Measurements from ENCODE around the gene CARNS1. TPM values are rescaled to one million over a fixed set of nuclear protein-coding genes. Genes with fewer than 3 reads are reported as not detected.

The CARNS1 gene
- total RNA-seq, 1 donor from 2014 or later: 0.29 TPM

DNA sequence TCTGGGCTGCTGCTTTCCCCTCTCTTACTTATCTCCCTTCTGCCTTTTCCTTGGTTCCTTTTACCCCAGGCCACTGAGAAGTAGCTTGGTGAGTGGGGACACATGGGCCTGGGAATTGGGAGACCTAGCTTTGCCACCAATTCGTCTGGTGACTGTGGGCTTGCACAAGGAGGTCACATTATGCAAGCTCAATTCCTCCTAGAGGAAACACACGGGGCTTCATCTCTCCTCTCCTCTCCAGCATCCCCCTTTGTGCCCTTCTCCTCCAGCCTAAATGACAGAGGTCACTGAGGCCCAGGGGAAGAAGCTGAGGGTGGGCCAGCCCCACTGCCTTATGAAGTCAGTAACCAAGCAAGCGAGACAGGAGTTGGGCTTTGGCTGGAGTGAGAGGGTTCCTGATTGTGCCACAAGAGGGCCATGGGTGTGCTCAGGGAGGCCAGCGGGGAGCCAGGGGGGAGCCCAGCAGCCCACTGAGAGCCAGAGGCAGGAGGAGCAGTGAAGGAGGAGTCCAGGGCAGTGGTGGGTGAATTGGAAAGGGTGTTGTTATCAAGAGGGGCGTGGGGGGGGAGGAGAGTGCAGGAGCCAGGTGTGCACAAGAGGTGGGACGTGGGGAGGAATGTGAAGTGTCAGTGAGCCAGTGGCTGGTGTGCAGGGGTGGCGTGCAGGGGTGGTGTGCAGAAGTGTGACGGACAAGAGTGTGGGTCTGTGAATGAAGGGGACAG lies 44.1 kb upstream of the CARNS1 start:
- H3K4me3 Mint-ChIP-seq (ENCODE audit: low read depth): peak overlapping the region; percentile 75
- TF ChIP-seq, protein P1, sequence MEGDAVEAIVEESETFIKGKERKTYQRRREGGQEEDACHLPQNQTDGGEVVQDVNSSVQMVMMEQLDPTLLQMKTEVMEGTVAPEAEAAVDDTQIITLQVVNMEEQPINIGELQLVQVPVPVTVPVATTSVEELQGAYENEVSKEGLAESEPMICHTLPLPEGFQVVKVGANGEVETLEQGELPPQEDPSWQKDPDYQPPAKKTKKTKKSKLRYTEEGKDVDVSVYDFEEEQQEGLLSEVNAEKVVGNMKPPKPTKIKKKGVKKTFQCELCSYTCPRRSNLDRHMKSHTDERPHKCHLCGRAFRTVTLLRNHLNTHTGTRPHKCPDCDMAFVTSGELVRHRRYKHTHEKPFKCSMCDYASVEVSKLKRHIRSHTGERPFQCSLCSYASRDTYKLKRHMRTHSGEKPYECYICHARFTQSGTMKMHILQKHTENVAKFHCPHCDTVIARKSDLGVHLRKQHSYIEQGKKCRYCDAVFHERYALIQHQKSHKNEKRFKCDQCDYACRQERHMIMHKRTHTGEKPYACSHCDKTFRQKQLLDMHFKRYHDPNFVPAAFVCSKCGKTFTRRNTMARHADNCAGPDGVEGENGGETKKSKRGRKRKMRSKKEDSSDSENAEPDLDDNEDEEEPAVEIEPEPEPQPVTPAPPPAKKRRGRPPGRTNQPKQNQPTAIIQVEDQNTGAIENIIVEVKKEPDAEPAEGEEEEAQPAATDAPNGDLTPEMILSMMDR (IDR thresholded peaks at IDR 0.05; ENCODE audit: unreplicated experiment): peak; percentile 55
- peaks cover 6% of the 10 kb centered on the region for H3K27me3 Mint-ChIP-seq
- DNase-seq (ENCODE audit: low spot score, unreplicated experiment): no peak
- peak overlapping the region; percentile 82 for H3K27ac Mint-ChIP-seq
- H3K4me1 Mint-ChIP-seq (ENCODE audit: low read depth): peaks cover 32% of the 10 kb centered on the region
- no peaks in the 10 kb centered on the region for H3K9me3 Mint-ChIP-seq (ENCODE audit: low read depth)
- no peaks in the 10 kb centered on the region for H3K36me3 Mint-ChIP-seq (ENCODE audit: insufficient read depth)

DNA sequence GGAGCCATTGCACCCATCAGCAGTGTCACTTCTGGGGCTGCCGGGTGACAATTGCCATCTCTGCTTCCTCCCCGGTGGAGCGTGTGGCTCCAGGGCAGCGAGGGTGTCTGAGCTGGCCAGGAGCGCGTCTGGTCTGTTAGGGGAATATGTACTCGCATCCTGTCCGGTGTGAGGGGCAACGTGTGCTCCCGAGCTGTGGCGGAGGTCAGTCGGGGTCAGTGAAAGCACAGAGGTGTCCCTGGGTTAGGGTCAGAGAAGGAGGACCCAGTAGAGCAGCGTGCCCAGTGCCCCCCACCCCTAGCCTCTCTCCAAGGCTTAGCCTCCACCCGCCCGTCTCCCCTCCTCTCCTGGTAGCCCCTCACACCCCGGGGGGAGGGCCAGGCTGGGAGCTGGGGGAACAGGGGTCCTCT lies 43.6 kb upstream of the CARNS1 start:
- H3K27me3 Mint-ChIP-seq: peaks cover 12% of the 10 kb centered on the region
- DNase-seq (ENCODE audit: low spot score, unreplicated experiment): no peak
- H3K9me3 Mint-ChIP-seq (ENCODE audit: low read depth): no peaks in the 10 kb centered on the region
- TF ChIP-seq, protein P1 (IDR thresholded peaks at IDR 0.05; ENCODE audit: unreplicated experiment): no peak
- H3K36me3 Mint-ChIP-seq (ENCODE audit: insufficient read depth): no peaks in the 10 kb centered on the region
- H3K4me3 Mint-ChIP-seq (ENCODE audit: low read depth): peak overlapping the region; percentile 75
- H3K4me1 Mint-ChIP-seq (ENCODE audit: low read depth): peaks cover 32% of the 10 kb centered on the region
- H3K27ac Mint-ChIP-seq: peak overlapping the region; percentile 82

DNA sequence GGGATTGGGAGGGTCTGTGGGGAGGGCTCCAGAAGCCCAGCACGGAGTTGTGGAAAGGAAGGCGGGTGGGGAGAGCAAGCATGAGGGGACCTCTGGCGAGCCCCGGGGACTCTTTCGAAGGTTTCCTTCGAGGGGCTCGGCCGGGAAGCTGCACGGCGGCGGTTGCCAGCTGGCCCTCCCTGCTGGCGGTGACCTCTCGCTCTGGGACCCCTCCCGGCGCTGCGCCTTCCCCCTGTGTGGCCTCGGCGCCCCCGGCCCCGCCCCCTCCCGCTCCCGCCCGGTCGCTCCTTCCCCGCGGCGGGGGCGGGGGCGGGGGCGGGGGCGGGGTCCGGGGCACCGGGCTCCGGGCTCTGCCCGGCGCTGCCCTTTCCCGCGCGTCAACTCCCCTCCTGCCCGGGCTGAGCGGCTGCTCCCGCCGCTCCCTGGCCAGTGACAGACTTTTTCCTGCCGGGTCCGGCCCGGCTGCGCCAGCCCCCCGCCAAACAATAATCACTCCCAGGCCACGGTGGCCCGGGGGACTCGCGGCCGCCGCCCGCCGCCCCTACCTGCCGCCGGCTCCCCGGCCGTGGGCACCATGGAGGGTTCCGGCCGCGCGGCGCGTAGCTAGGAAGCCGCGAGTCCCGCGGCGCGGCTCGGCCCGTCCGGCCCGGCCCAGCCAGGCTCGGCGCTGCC lies 43.0 kb upstream of the CARNS1 start:
- Mint-ChIP-seq H3K27ac (no peak overlapping the region), H3K27me3 (peaks cover 14% of the 10 kb centered on the region), H3K4me3 (ENCODE audit: low read depth) (peak overlapping the region; percentile 75), H3K9me3 (ENCODE audit: low read depth) (no peaks in the 10 kb centered on the region), H3K36me3 (ENCODE audit: insufficient read depth) (no peaks in the 10 kb centered on the region), H3K4me1 (ENCODE audit: low read depth) (peaks cover 32% of the 10 kb centered on the region)
- TF ChIP-seq, protein P1 (IDR thresholded peaks at IDR 0.05; ENCODE audit: unreplicated experiment): no peak
- DNase-seq (ENCODE audit: low spot score, unreplicated experiment): peak; percentile 36

DNA sequence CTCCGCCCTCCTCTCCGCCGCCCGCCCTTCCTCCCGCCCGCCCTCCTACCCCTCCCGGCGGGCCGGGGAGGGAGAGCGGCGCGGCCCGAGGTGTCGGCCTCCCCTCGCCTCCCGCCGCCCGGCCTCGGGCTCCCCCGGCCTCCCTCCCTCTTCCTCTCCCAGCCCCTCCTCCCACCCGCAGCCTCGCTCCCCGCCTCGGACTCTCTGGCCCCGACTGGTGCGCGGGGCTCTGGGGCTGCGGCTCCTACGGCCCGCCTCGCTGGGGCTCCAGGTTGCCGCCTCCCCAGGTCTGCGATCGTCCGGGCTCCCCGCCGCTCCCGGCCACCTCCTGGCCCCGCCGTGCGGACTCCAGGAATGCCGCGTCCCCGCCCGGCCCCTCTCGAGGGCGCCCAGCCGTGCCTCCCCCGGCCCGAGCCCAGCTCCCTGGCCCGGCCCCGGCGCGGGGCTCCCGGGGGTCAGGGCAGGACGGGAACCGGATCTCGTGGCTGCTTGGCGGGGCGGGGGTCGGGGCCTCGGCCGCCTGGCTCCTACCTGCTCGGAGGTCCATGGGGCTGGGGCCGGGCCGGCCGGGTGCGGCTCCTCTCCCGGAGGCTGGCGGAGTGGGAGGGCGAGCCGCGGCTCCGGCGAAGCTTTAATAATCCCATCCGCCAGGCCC lies 42.4 kb upstream of the CARNS1 start, which contains the start of gene CLCF1:
Gene CLCF1, minus strand, starts transcription at position 606 of the 655 bp plus-strand sequence. Its CDS starts 59 bp downstream, at position 547.
- H3K4me1 Mint-ChIP-seq (ENCODE audit: low read depth): peaks cover 32% of the 10 kb centered on the region
- peak within 1 kb of the TSS; percentile 98 for H3K27ac Mint-ChIP-seq
- peak; percentile 53 for DNase-seq (ENCODE audit: low spot score, unreplicated experiment)
- peak within 1 kb of the TSS; percentile 92 for H3K4me3 Mint-ChIP-seq (ENCODE audit: low read depth)
- peaks cover 14% of the 10 kb centered on the region for H3K27me3 Mint-ChIP-seq
- H3K9me3 Mint-ChIP-seq (ENCODE audit: low read depth): no peaks in the 10 kb centered on the region
- TF ChIP-seq, protein P1 (IDR thresholded peaks at IDR 0.05; ENCODE audit: unreplicated experiment): no peak
- no peaks in the 10 kb centered on the region for H3K36me3 Mint-ChIP-seq (ENCODE audit: insufficient read depth)
